ENCODE results near the gene VAMP8.

VAMP8 gene

GRCh38 chr2:85550486-85550885, 26.9 kb upstream of the VAMP8 start:
- H3F3A ChIP-seq (ENCODE audit: low read depth), result peaks cover 26% of the 10 kb centered on the region
- H3K9me2 ChIP-seq (replicated peaks; ENCODE audit: low read depth, low read length), result no peaks in the 10 kb centered on the region
- TF ChIP-seq CTCF (conservative IDR thresholded peaks at IDR 0.05; ENCODE audit: low read length) (no peak), EZH2phosphoT487 (IDR thresholded peaks at IDR 0.05; ENCODE audit: borderline replicate concordance) (no peak)
- H4K20me1 ChIP-seq (ENCODE audit: insufficient read depth, low read length, poor library complexity, severe bottlenecking), result peaks cover 13% of the 10 kb centered on the region
- no peaks in the 10 kb centered on the region for H3K9me3 ChIP-seq (ENCODE audit: insufficient read depth, low read depth, low read length)
- H3K9ac ChIP-seq (ENCODE audit: low read depth, low read length, poor library complexity, severe bottlenecking), result no peak overlapping the region
- H3K4me3 ChIP-seq (ENCODE audit: low read length, poor library complexity, severe bottlenecking), result no peak overlapping the region
- H3K36me3 ChIP-seq (ENCODE audit: insufficient read depth, low read length), result peaks cover 66% of the 10 kb centered on the region
- no peak overlapping the region for H3K4me2 ChIP-seq (ENCODE audit: low read depth, low read length, poor library complexity, severe bottlenecking)
- H3K4me1 ChIP-seq (ENCODE audit: insufficient read depth, low read length, poor library complexity, severe bottlenecking), result no peaks in the 10 kb centered on the region
- H2AFZ ChIP-seq (ENCODE audit: low read length), result no peak overlapping the region
- H3K27me3 ChIP-seq (ENCODE audit: insufficient read depth, low read length, poor library complexity, severe bottlenecking), result no peaks in the 10 kb centered on the region
- H3K79me2 ChIP-seq (ENCODE audit: insufficient read depth, low read length), result no peaks in the 10 kb centered on the region; the same call in 1 of the 2 replicates

GRCh38 chr2:85551698-85552678, 25.4 kb upstream of the VAMP8 start:
- Histone ChIP-seq H3K36me3 (ENCODE audit: insufficient read depth, low read length) (peaks cover 55% of the 10 kb centered on the region; the same call in 1 of the 2 replicates), H3K4me2 (ENCODE audit: low read depth, low read length, poor library complexity, severe bottlenecking) (no peak overlapping the region), H3F3A (ENCODE audit: low read depth) (peaks cover 19% of the 10 kb centered on the region), H3K9me3 (ENCODE audit: insufficient read depth, low read depth, low read length) (no peaks in the 10 kb centered on the region), H3K4me3 (ENCODE audit: low read length, poor library complexity, severe bottlenecking) (no peak overlapping the region), H2AFZ (ENCODE audit: low read length) (no peak overlapping the region), H3K9ac (ENCODE audit: low read depth, low read length, poor library complexity, severe bottlenecking) (no peak overlapping the region), H4K20me1 (ENCODE audit: insufficient read depth, low read length, poor library complexity, severe bottlenecking) (no peaks in the 10 kb centered on the region), H3K9me2 (replicated peaks; ENCODE audit: low read depth, low read length) (no peaks in the 10 kb centered on the region), H3K4me1 (ENCODE audit: insufficient read depth, low read length, poor library complexity, severe bottlenecking) (no peaks in the 10 kb centered on the region), H3K27me3 (ENCODE audit: insufficient read depth, low read length, poor library complexity, severe bottlenecking) (no peaks in the 10 kb centered on the region), H3K79me2 (ENCODE audit: insufficient read depth, low read length) (peaks cover 7% of the 10 kb centered on the region)
- TF ChIP-seq CTCF (conservative IDR thresholded peaks at IDR 0.05; ENCODE audit: low read length) (peak; percentile 97), EZH2phosphoT487 (IDR thresholded peaks at IDR 0.05; ENCODE audit: borderline replicate concordance) (no peak)

- Histone ChIP-seq H3K4me2 (ENCODE audit: low read depth, low read length, poor library complexity, severe bottlenecking) (no peak overlapping the region), H3K4me3 (ENCODE audit: low read length, poor library complexity, severe bottlenecking) (no peak overlapping the region), H3K9ac (ENCODE audit: low read depth, low read length, poor library complexity, severe bottlenecking) (no peak overlapping the region), H3K27me3 (ENCODE audit: insufficient read depth, low read length, poor library complexity, severe bottlenecking) (no peaks in the 10 kb centered on the region), H3K4me1 (ENCODE audit: insufficient read depth, low read length, poor library complexity, severe bottlenecking) (peaks cover under 1% of the 10 kb centered on the region), H3F3A (ENCODE audit: low read depth) (peaks cover 8% of the 10 kb centered on the region; the same call in 1 of the 2 replicates), H3K9me2 (replicated peaks; ENCODE audit: low read depth, low read length) (no peaks in the 10 kb centered on the region), H3K9me3 (ENCODE audit: insufficient read depth, low read depth, low read length) (no peaks in the 10 kb centered on the region), H2AFZ (ENCODE audit: low read length) (no peak overlapping the region), H3K36me3 (ENCODE audit: insufficient read depth, low read length) (peaks cover 54% of the 10 kb centered on the region; the same call in 1 of the 2 replicates), H4K20me1 (ENCODE audit: insufficient read depth, low read length, poor library complexity, severe bottlenecking) (peaks cover 1% of the 10 kb centered on the region), H3K79me2 (ENCODE audit: insufficient read depth, low read length) (peaks cover 16% of the 10 kb centered on the region)
- no peak for TF ChIP-seq EZH2phosphoT487 (IDR thresholded peaks at IDR 0.05; ENCODE audit: borderline replicate concordance)
- no peak for TF ChIP-seq CTCF (conservative IDR thresholded peaks at IDR 0.05; ENCODE audit: low read length)
These were observed 24.2 kb upstream of the VAMP8 start for GRCh38 chr2:85553184-85553583.
